GM21576 (cell line): ENCODE results near the gene BICRAL.
"Not testable (repeated sequence)": the region's sequence is repeated elsewhere in the genome, so short reads cannot be mapped to it uniquely, and the experiment has no call there.

ENCODE experiments used
- ATAC-seq: cut with Tn5 transposase; IDR thresholded peaks from one replicate; pipeline ENCODE4 v1.9.1; 2021; ENCODE audit warnings: mild to moderate bottlenecking, moderate library complexity; ENCODE audit not compliant: unreplicated experiment

Gene BICRAL

GRCh38 chr6:42781796-42782688 lies at the start of gene BICRAL:
Gene BICRAL, plus strand, starts transcription at chr6:42782052. Its CDS starts 39,971 bp downstream, at chr6:42822023.
- ATAC-seq, result no peak

- ATAC-seq, result not testable (repeated sequence)
These were observed 47.9 kb upstream of the BICRAL start for GRCh38 chr6:42733867-42734481.

DNA sequence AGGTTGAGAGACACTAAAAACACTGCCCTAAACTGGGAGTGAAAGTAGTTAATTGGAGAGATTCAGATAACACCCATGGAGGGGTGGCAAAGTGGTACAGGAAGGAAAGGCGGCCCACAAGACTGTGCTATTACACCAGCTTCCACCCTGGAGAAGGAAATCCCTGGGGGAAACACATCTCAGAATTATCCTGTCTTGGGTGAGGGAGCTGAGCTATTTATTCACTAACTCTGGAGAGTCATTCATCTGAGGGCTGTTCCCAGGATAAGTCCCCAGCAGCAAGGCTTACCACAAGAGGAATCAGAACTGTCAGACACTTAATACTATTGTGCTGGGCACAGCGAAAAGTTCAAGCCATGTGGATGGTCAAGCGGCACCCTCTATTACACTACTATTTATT lies 45.9 kb upstream of the BICRAL start:
- no peak for ATAC-seq

DNA sequence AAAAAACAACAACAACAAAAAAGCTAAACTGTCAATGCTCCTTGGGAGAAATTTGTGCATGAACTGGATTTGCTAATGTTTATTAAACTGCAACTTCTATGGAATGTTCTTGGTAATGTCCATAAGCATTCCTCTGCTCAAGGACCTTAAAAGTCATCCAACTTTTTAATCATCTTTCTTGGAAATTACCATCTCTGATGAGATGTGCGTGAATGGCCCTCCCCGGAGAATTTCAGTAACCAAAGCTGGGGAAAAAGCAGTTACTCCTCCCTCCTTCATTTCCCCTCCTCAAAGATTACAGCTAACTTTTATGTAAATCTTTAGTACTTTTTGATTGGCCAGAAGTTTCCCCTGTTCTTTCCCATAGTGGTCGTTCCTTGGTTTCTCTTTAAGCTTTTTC lies 41.1 kb upstream of the BICRAL start:
- no peak for ATAC-seq

GRCh38 chr6:42742116-42742894 lies 39.5 kb upstream of the BICRAL start:
- no peak for ATAC-seq

- no peak for ATAC-seq
These were observed 37.4 kb upstream of the BICRAL start for GRCh38 chr6:42744351-42744893.

DNA sequence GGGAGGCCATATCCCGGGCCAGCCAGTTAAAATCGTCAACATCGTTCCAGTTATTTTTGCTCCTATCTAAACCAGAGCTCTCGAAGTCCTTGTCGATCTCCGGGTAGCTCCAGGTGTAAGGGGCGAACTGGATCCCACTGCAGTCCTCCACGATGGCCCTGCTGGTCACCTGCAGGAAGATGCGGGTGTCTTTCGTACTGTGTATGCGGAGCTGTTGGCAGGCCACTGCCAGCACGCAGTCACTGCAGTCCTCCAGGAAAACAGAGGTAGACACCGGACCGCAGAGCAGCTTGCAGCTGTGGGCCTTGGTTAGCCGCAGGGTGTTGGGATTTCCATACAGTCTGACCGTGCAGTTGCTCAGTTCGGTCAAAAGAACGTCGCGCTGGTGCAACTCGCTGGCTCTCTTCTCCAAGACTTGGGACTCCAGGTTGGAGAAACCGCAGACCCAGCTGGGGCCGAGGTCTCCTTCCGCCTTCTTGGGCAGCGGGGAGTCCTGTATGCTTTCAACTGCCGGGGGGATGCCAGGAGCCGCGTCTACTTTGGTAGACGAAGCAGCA lies 36.7 kb upstream of the BICRAL start:
- ATAC-seq, result no peak

- peak; percentile 77 for ATAC-seq
These were observed 36.0 kb upstream of the BICRAL start, which contains the start of gene TBCC for GRCh38 chr6:42745640-42746462. Gene TBCC, minus strand, starts transcription at chr6:42746103. Its CDS starts 30 bp downstream, at chr6:42746073.

- ATAC-seq, result peak; percentile 50
These were observed 35.1 kb upstream of the BICRAL start for GRCh38 chr6:42746463-42747391.

GRCh38 chr6:42748203-42748898 lies 33.5 kb upstream of the BICRAL start:
- no peak for ATAC-seq

- no peak for ATAC-seq
These were observed 30.8 kb upstream of the BICRAL start for GRCh38 chr6:42751055-42751454.

GRCh38 chr6:42754759-42755158 lies 27.1 kb upstream of the BICRAL start:
- no peak for ATAC-seq

DNA sequence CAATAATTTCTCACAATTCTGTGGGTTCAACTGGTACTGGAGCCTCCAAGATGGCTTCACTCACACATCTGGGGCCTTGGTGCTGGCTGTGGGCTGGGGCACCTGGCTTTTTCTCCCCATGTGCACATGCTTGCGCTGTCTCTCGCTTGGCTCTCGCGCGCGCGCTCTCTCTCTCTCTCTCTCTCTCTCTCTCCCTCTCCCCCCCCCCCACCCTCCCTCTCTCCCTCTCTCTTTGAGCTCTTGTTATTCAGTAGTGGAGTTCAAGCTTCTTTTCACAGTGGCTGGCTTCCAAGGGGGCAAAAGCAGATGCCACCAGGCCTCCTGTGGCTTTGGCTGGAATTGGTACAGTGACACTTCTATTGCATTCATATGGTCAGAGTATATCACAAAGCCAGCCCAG lies 25.1 kb upstream of the BICRAL start:
- ATAC-seq, result no peak

DNA sequence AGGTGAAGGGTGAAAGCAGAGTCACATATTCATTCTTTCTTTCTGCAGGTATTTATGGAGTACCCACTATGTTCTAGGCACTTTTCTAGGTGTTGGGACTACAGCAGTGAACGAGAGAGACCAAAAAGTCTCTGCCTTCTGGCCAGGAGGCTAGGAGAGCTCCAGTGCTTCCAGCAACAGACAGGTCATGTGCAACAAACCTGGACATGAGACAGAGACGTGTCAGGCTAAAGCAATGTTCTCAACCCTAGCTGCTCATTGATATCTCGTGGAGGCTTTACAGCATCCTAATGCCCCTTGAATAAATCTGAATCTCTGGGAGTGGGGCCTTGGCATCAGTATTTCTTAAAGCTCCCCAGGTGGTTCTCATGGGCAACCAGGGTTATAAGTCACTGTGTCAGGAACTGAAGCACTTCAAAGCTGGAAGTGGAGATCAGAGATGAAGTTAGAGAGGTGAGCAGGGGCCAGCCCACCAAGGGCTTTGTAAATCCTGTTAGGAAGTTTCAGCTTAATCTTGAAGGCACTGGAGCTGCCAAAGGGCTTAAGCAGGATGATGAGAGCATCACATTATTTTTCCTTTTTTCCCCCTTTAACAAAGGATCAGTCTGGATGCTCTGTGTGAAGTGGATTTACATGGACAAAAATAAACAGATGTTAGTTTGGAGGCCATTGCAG lies 23.0 kb upstream of the BICRAL start:
- no peak for ATAC-seq

GRCh38 chr6:42761287-42762067 lies 20.4 kb upstream of the BICRAL start:
- ATAC-seq, result no peak

- no peak for ATAC-seq
These were observed 19.4 kb upstream of the BICRAL start for GRCh38 chr6:42762426-42762859.

- ATAC-seq, result no peak
These were observed 18.9 kb upstream of the BICRAL start for GRCh38 chr6:42762950-42763349.
